H1 (cell line): ENCODE data around the gene PDSS1. TPM values are rescaled to one million over a fixed set of nuclear protein-coding genes. Genes with fewer than 3 reads are reported as not detected.
A peak's percentile ranks its signal among the peaks of the same experiment; 100 is the strongest.

Source experiments
- CTCF ChIA-PET: fragments of 300-600 bp; sonication (Branson Sonifier 250); formaldehyde crosslinking; loops from one replicate; lab custom pipeline; 2021; ENCODE audit not compliant: partially characterized antibody; lab: Charles Lee
- POLR2A ChIA-PET: fragments of 300-600 bp; sonication (Branson Sonifier 250); formaldehyde crosslinking; loops from one replicate; lab custom pipeline; 2021; ENCODE audit warnings: inconsistent platforms; ENCODE audit not compliant: partially characterized antibody; lab: Charles Lee
- DNase-seq, 2 experiments: peaks; one replicate each; pipeline versions ENCODE4 v3.0.0 to v3.0.0-alpha.2; 2010 to 2022; ENCODE audit warnings: low spot score in 2 of 2, low read depth in 1 of 2, mixed read lengths in 1 of 2
- FAIRE-seq: peaks from 2 replicates; lab custom pipeline; 2011; peaks lifted over from hg19 to GRCh38; lab: Jason Lieb, UNC
- H2AFZ ChIP-seq: 2 replicates; pipeline ENCODE4 v1.8.1; 2012; ENCODE audit warnings: low read length, inconsistent platforms
- H2AK5ac ChIP-seq: 2 replicates; pipeline ENCODE4 v1.6.1; 2013; ENCODE audit warnings: low read depth, low read length
- H2BK120ac ChIP-seq: replicated peaks from 2 replicates; pipeline ENCODE3; 2013; ENCODE audit warnings: low read depth, low read length, inconsistent platforms
- H2BK12ac ChIP-seq: 2 replicates; pipeline ENCODE4 v1.6.1; 2013; ENCODE audit warnings: low read depth, low read length
- H2BK15ac ChIP-seq: 2 replicates; pipeline ENCODE4 v1.6.1; 2013; ENCODE audit warnings: low read length
- H2BK20ac ChIP-seq: 2 replicates; pipeline ENCODE4 v1.6.1; 2013; ENCODE audit warnings: low read length
- H2BK5ac ChIP-seq: 2 replicates; pipeline ENCODE4 v1.6.1; 2013; ENCODE audit warnings: low read depth, low read length
- H3K14ac ChIP-seq: 2 replicates; pipeline ENCODE4 v1.6.1; 2013; ENCODE audit warnings: inconsistent platforms; ENCODE audit not compliant: insufficient read length
- H3K18ac ChIP-seq: 2 replicates; pipeline ENCODE4 v1.6.1; 2013; ENCODE audit warnings: low read length; ENCODE audit errors: extremely low read depth
- H3K23ac ChIP-seq: 2 replicates; pipeline ENCODE4 v1.6.1; 2013; ENCODE audit warnings: inconsistent platforms; ENCODE audit not compliant: insufficient read length
- H3K23me2 ChIP-seq: 2 replicates; pipeline ENCODE4 v1.6.1; 2013; ENCODE audit warnings: low read depth, low read length
- H3K27ac ChIP-seq: 2 replicates; pipeline ENCODE4 v1.6.1; 2011; ENCODE audit warnings: low read depth, low read length, inconsistent platforms
- H3K27me3 ChIP-seq, 4 experiments: replicated peaks in 1 of 4; 1 replicate in 1 of 4; 2 replicates in 3 of 4; pipeline versions ENCODE4 v1.6.1 to v1.8.1; 2011 to 2013; ENCODE audit warnings: low read length in 3 of 4, mild to moderate bottlenecking in 3 of 4, inconsistent platforms in 2 of 4, mixed read lengths in 2 of 4, moderate library complexity in 1 of 4; ENCODE audit not compliant: control insufficient read depth in 3 of 4, insufficient read depth in 3 of 4; ENCODE audit errors: extremely low read depth in 1 of 4
- H3K36me3 ChIP-seq, 4 experiments: 2 replicates each; pipeline versions ENCODE4 v1.6.1 to v1.8.1; 2011 to 2013; ENCODE audit warnings: mild to moderate bottlenecking in 4 of 4, low read length in 3 of 4, moderate library complexity in 2 of 4, control low read depth in 1 of 4, inconsistent platforms in 1 of 4; ENCODE audit not compliant: insufficient read depth in 4 of 4, control insufficient read depth in 2 of 4
- H3K4ac ChIP-seq: replicated peaks from 2 replicates; pipeline ENCODE3; 2013; ENCODE audit warnings: low read length, low read depth, mixed read lengths, inconsistent platforms; ENCODE audit not compliant: insufficient read length
- H3K4me1 ChIP-seq, 4 experiments: replicated peaks in 1 of 4; 1 replicate in 1 of 4; 2 replicates in 3 of 4; pipeline versions ENCODE4 v1.6.1 to v1.8.1; 2011 to 2013; ENCODE audit warnings: low read length in 3 of 4, inconsistent platforms in 2 of 4, mixed read lengths in 1 of 4; ENCODE audit not compliant: insufficient read depth in 4 of 4, control insufficient read depth in 3 of 4
- H3K4me2 ChIP-seq, 2 experiments: 2 replicates each; pipeline versions ENCODE4 v1.6.1 to v1.8.1; 2011 to 2013; ENCODE audit warnings: low read depth in 2 of 2, low read length in 2 of 2, control low read depth in 1 of 2, inconsistent platforms in 1 of 2, mild to moderate bottlenecking in 1 of 2; ENCODE audit not compliant: insufficient read depth in 1 of 2
- H3K4me3 ChIP-seq, 4 experiments: fragments of 200-600, 300-600 bp in 1 of 4; sonication (generic), shearing (Covaris generic), sonication (Bioruptor Twin) in 1 of 4; 2 replicates each; pipeline versions ENCODE4 v1.5.1 to v1.8.1; 2011 to 2016; ENCODE audit warnings: low read length in 4 of 4, low read depth in 3 of 4, control low read depth in 2 of 4, inconsistent platforms in 2 of 4, mild to moderate bottlenecking in 2 of 4, mixed read lengths in 1 of 4, moderate library complexity in 1 of 4; ENCODE audit not compliant: insufficient read depth in 2 of 4; ENCODE audit errors: extremely low read depth in 1 of 4
- H3K56ac ChIP-seq: replicated peaks from 2 replicates; pipeline ENCODE3; 2013; ENCODE audit warnings: low read depth, mild to moderate bottlenecking, mixed read lengths, low read length, inconsistent platforms; ENCODE audit not compliant: insufficient read length
- H3K79me1 ChIP-seq: 2 replicates; pipeline ENCODE4 v1.6.1; 2013; ENCODE audit warnings: low read depth, low read length, control low read depth
- H3K79me2 ChIP-seq, 2 experiments: 2 replicates each; pipeline versions ENCODE4 v1.6.1 to v1.8.1; 2012 to 2013; ENCODE audit warnings: low read length in 2 of 2, mild to moderate bottlenecking in 2 of 2, inconsistent platforms in 1 of 2; ENCODE audit not compliant: insufficient read depth in 2 of 2, control insufficient read depth in 1 of 2
- H3K9ac ChIP-seq, 4 experiments: replicated peaks in 1 of 4; 1 replicate in 1 of 4; 2 replicates in 3 of 4; pipeline versions ENCODE4 v1.6.1 to v1.8.1; 2011 to 2013; ENCODE audit warnings: low read depth in 3 of 4, low read length in 3 of 4, control low read depth in 2 of 4, mild to moderate bottlenecking in 2 of 4, moderate library complexity in 2 of 4, inconsistent platforms in 1 of 4; ENCODE audit errors: extremely low read depth in 1 of 4
- H3K9me3 ChIP-seq, 2 experiments: 2 replicates each; pipeline versions ENCODE4 v1.6.1 to v1.8.1; 2012 to 2013; ENCODE audit warnings: mild to moderate bottlenecking in 2 of 2, moderate library complexity in 2 of 2, control low read depth in 1 of 2, inconsistent platforms in 1 of 2, low read depth in 1 of 2, low read length in 1 of 2, mixed read lengths in 1 of 2; ENCODE audit not compliant: insufficient read depth in 2 of 2
- H4K20me1 ChIP-seq, 2 experiments: replicated peaks in 1 of 2; 2 replicates each; pipeline versions ENCODE3 to v1.8.1; 2011 to 2013; ENCODE audit warnings: inconsistent platforms in 2 of 2, low read length in 2 of 2, mild to moderate bottlenecking in 1 of 2; ENCODE audit not compliant: insufficient read depth in 2 of 2, control insufficient read depth in 1 of 2
- H4K5ac ChIP-seq: 2 replicates; pipeline ENCODE4 v1.6.1; 2013; ENCODE audit warnings: low read length, low read depth, mixed read lengths, inconsistent platforms; ENCODE audit not compliant: insufficient read length
- H4K8ac ChIP-seq: 2 replicates; pipeline ENCODE4 v1.8.0; 2013; ENCODE audit warnings: mild to moderate bottlenecking, moderate library complexity, low read length, inconsistent platforms; ENCODE audit not compliant: insufficient read depth; ENCODE audit errors: extremely low read depth
- H4K91ac ChIP-seq: replicated peaks from 2 replicates; pipeline ENCODE3; 2013; ENCODE audit warnings: low read length, mixed read lengths, inconsistent platforms; ENCODE audit not compliant: insufficient read length
- FOSL1 ChIP-seq: IDR thresholded peaks from 2 replicates; pipeline ENCODE4 v1.6.1; 2011; ENCODE audit warnings: mild to moderate bottlenecking, low read depth, low read length, moderate library complexity; ENCODE audit not compliant: insufficient read depth
- HDAC2 ChIP-seq, 2 experiments: fragments of 300-600 bp in 1 of 2; sonication (generic) in 1 of 2; IDR thresholded peaks; 2 replicates each; pipeline ENCODE4 v1.6.1; 2011 to 2012; ENCODE audit warnings: low read depth in 2 of 2, low read length in 2 of 2, mild to moderate bottlenecking in 2 of 2, moderate library complexity in 2 of 2, borderline replicate concordance in 1 of 2, inconsistent platforms in 1 of 2
- JUN ChIP-seq: IDR thresholded peaks from 2 replicates; pipeline ENCODE4 v1.6.1; 2011; ENCODE audit warnings: low read depth, mild to moderate bottlenecking, improper control_type of control experiment, low read length
- RAD21 ChIP-seq, 2 experiments: IDR thresholded peaks in 1 of 2; conservative IDR thresholded peaks in 1 of 2; 2 replicates each; pipeline ENCODE4 v1.6.1; 2011; ENCODE audit warnings: low read depth in 2 of 2, low read length in 2 of 2, improper control_type of control experiment in 1 of 2, inconsistent platforms in 1 of 2, mild to moderate bottlenecking in 1 of 2, moderate library complexity in 1 of 2
- SIRT6 ChIP-seq: IDR thresholded peaks from one replicate; pipeline ENCODE4 v1.7.1; 2012; ENCODE audit warnings: low read length, inconsistent platforms
- SUZ12 ChIP-seq: fragments of 200-600 bp; sonication (generic); IDR thresholded peaks from 2 replicates; pipeline ENCODE4 v1.6.1; 2012; ENCODE audit warnings: mild to moderate bottlenecking, inconsistent platforms, low read length, moderate library complexity, mixed read lengths
- TBP ChIP-seq: IDR thresholded peaks from 2 replicates; pipeline ENCODE4 v1.6.1; 2011; ENCODE audit warnings: low read depth, low read length, improper control_type of control experiment
- USF2 ChIP-seq: IDR thresholded peaks from 2 replicates; pipeline ENCODE4 v1.6.1; 2011; ENCODE audit warnings: low read length, improper control_type of control experiment
- WGBS, 2 experiments: shearing (Covaris generic) in 1 of 2; methylation state at CpG; one replicate each; pipeline versions ENCODE4 v1.1.6 to v1.1.7; 2013 to 2015; ENCODE audit warnings: low lambda C conversion rate in 2 of 2, mixed read lengths in 2 of 2, inconsistent platforms in 1 of 2, low coverage in 1 of 2, missing lambda C conversion rate in 1 of 2; ENCODE audit not compliant: insufficient replicate concordance in 2 of 2, insufficient coverage in 1 of 2, insufficient read length in 1 of 2; ENCODE audit errors: extremely low coverage in 1 of 2, missing lambda C conversion rate in 1 of 2; 5-methylcytosine and 5-hydroxymethylcytosine counted together
- polyA plus RNA-seq, 7 experiments: library from polyadenylated mRNA; depleted of rRNA in 3 of 7; stranded (reverse) in 5 of 7; unstranded in 2 of 7; fragments of >200 nt in 5 of 7; fragments of 200-250 nt in 2 of 7; gene quantifications; 1 replicate in 5 of 7; 2 replicates in 1 of 7; 4 replicates in 1 of 7; pipeline versions ENCODE4 v1.2.1 to v1.2.3, GENCODE V29; 2011 to 2013; ENCODE audit warnings: missing spikeins in 2 of 7, mixed read lengths in 2 of 7
- total RNA-seq: library from RNA; stranded (reverse); fragmentation: NEBNext Ultra II Directional; extraction: Animal tissue kit (Norgen Biotek cat#: 25700); gene quantifications from 2 replicates; pipeline ENCODE4 v1.2.1, GENCODE V29; 2021

The PDSS1 gene
- total and polyA plus RNA-seq, 2 of the 8 experiments (the other 6 are each of a cell fraction or from before 2014, with no cell fraction given): 21.3 to 26.0 TPM

GRCh38 chr10:26787362-26787761 is 89.9 kb downstream of the PDSS1 start:
- Histone ChIP-seq H3K36me3 (no peaks in the 10 kb centered on the region), H3K4me1 (no peaks in the 10 kb centered on the region), H3K9ac (no peak overlapping the region), H3K23me2 (peaks cover 2% of the 10 kb centered on the region; the same call in 1 of the 2 replicates), H4K5ac (no peak overlapping the region), H3K23ac (no peak overlapping the region), H3K79me1 (no peaks in the 10 kb centered on the region; the same call in none of the 2 replicates), H2BK120ac (no peak overlapping the region), H3K79me2 (peaks cover 0 to 42% of the 10 kb centered on the region in 2 experiments; a peak in 2 of 4 replicates), H3K18ac (no peak overlapping the region), H4K8ac (no peak overlapping the region), H3K4ac (no peak overlapping the region), H2AFZ (no peak overlapping the region), H3K27me3 (no peaks in the 10 kb centered on the region), H2BK5ac (no peak overlapping the region), H3K14ac (no peak overlapping the region), H2AK5ac (no peak overlapping the region), H4K91ac (no peak overlapping the region), H2BK20ac (no peak overlapping the region), H4K20me1 (peaks cover 0 to 4% of the 10 kb centered on the region in 2 experiments), H3K4me2 (no peak overlapping the region), H3K9me3 (peaks cover 0 to 2% of the 10 kb centered on the region in 2 experiments; a peak in 1 of 4 replicates), H3K27ac (no peak overlapping the region), H2BK15ac (no peak overlapping the region), H3K4me3 (no peak overlapping the region), H3K56ac (peak overlapping the region; percentile 6), H2BK12ac (no peak overlapping the region)
- ChIA-PET CTCF (interaction anchor here (1.1 kb wide), 1 partner anchor 70 kb away, joined by 3 read pairs; no protein-coding TSS in a partner anchor), POLR2A (interaction anchor here (0.7 kb wide), 1 partner anchor 10 kb away, joined by 3 read pairs; no protein-coding TSS in a partner anchor)
- no peak for FAIRE-seq
- no peak for DNase-seq
- WGBS, 2 experiments: 89% methylated on average over 3 of the region's 3 CpGs; no CpG with 5 or more reads in 1 of the 2 experiments
- no peak for TF ChIP-seq FOSL1
- TF ChIP-seq JUN: no peak
- no peak for TF ChIP-seq USF2
- TF ChIP-seq RAD21 (IDR thresholded peaks at IDR 0.05 in 1 of 2, conservative IDR thresholded peaks at IDR 0.05 in 1 of 2; ENCODE audit: low read depth in 2 of 2, low read length in 2 of 2): no peak
- TF ChIP-seq SIRT6: no peak
- TF ChIP-seq TBP: no peak
- TF ChIP-seq HDAC2 (IDR thresholded peaks at IDR 0.05; ENCODE audit: borderline replicate concordance in 1 of 2, low read depth in 2 of 2, low read length in 2 of 2): no peak
- no peak for TF ChIP-seq SUZ12
